ENCODE measurements around the gene IRX5.

The IRX5 gene

DNA sequence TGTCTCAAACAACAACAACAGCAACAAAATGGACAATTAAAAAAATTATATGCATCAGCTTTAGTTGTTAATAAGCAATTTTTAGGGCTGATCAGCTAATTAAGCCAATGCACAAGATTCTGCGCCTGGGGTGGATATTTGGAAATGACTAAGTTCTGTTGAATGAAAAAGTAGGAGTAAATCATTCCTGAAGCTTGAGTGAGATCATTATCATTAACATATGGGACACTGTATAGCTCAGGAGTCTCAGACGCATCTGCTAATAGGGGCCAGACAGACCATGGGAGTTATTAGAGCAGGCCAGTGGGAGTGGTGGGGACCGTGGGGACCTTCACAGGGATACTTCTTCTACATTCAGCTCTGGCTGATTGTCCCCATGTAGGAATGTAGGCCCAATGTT, 22.8 kb downstream of the IRX5 start:
- no peak for FAIRE-seq

GRCh38 chr16:54954220-54954619, 23.6 kb downstream of the IRX5 start:
- FAIRE-seq: no peak

- FAIRE-seq: no peak
These were observed 25.1 kb downstream of the IRX5 start for GRCh38 chr16:54955757-54956156.

GRCh38 chr16:54957403-54958166, 26.9 kb downstream of the IRX5 start:
- FAIRE-seq: no peak

DNA sequence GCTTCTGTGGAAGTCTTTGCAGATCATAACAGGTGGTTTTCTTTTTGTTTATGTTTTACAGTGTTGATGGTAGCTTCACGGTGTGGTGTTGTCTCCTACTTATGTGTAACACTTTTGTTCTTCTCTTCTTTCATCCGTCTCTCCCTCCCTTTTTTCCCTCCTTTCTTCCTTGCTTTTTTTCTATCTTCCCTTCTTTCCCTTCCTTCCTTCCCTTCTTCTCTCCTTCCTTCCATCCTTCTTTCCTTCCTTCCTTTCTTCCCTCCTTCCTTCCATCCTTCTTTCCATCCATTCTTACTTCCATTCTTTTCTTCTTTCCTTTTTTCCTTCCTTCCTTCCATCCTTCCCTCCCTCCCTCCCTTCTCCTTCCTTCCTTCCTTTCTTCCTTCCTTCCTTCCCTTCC, 31.4 kb downstream of the IRX5 start:
- no peak for FAIRE-seq

GRCh38 chr16:54964239-54964638, 33.6 kb downstream of the IRX5 start:
- no peak for FAIRE-seq

DNA sequence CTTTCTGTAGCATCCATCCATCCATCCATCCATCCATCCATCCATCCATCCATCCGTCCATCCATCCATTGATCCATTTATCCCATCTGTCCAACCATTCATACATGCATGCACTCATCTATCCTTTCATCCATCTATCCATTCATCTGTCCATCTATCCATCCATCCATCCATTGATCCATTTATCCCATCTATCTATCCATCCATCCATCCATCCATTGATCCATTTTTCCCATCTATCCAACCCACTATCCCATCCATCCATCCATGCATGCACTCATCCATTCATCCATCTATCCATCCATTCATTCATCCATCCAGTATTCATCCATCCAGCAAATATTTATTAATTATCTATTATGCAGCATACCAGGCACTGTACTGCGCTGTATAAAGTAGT, 34.8 kb downstream of the IRX5 start:
- no peak for FAIRE-seq

GRCh38 chr16:54968011-54968410, 37.3 kb downstream of the IRX5 start:
- FAIRE-seq: no peak

GRCh38 chr16:54968784-54969183, 38.1 kb downstream of the IRX5 start:
- FAIRE-seq: no peak

- FAIRE-seq: no peak
These were observed 39.4 kb downstream of the IRX5 start for GRCh38 chr16:54970016-54970415.

- FAIRE-seq: no peak
These were observed 43.7 kb downstream of the IRX5 start for GRCh38 chr16:54974367-54974766.

DNA sequence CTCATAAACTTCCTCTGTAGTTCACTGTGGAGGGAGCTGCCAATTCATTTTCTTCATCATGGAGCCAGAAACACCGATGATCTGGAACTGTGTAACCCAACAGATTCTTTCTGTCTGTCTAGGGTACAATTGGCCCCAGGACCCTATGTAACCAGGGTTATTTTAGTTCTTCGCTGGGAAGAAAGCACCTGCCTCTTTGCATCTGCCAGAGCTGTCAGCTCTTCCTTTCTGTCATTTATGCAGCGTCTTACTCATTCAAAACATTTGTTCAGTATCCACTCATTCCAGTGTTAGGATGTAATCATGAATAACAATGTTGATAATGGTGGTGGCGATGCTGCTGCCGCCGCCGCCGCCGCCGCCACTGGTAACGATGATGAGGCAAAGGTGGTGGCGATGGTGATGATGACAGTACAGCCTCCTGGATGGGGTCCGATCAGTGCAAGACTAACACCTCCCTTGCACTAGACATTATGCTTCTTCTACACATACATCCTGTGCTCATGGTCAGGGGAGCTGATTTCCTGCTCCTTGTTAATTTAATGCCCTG, 46.1 kb downstream of the IRX5 start:
- FAIRE-seq: no peak

- no peak for FAIRE-seq
These were observed 46.5 kb downstream of the IRX5 start for GRCh38 chr16:54977211-54977610.

DNA sequence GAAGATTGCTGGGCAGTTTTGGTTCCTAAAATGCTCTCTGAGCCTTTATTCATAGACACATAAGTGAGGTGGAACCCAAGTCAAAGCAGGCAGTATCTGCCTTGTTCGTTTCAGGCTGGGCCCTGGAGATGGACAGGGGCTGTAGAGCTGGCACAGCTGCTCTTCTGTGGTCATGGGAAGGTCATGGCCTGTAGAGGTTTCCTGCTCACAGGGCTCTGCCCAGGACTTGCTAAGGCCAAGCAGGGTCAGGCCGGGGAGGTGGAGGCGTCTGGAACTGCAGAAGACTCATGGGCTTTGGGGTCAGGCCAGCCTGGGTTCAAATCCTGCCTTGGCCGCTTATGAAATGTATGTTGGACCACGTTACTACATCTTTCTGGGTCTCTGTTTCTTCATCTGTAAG, 50.2 kb downstream of the IRX5 start:
- FAIRE-seq: no peak

Data from TTC549 (cell line).